Right ventricle myocardium superior (tissue), 1 donor: Measurements from ENCODE around the gene PLEK. TPM values are rescaled to one million over a fixed set of nuclear protein-coding genes. Genes with fewer than 3 reads are reported as not detected.
A peak's percentile ranks its signal among the peaks of the same experiment; 100 is the strongest.
"Not testable (repeated sequence)": the region's sequence is repeated elsewhere in the genome, so short reads cannot be mapped to it uniquely, and the experiment has no call there.

ENCODE experiments used
- ATAC-seq: fragments of 200-7000 bp; cut with Tn5 transposase; one replicate; pipeline ENCODE4 v1.9.1; 2020; ENCODE audit warnings: mild to moderate bottlenecking; ENCODE audit not compliant: poor library complexity
- DNase-seq: peaks from one replicate; pipeline ENCODE4 v3.0.0-alpha.2; 2020
- intact Hi-C: fragments of 100-400 bp; cut with DNase I; formaldehyde crosslinking; loops from one replicate; pipeline ENCODE4 v1.11.2; 2022
- total RNA-seq: library from RNA; stranded (reverse); fragmentation: NEBNext Ultra II Directional; extraction: Animal tissue kit (Norgen Biotek cat#: 25700); gene quantifications from one replicate; pipeline ENCODE4 v1.2.1, GENCODE V29; 2021
- donor health status: DM: no; HTN: yes; CAD: no; lungs with severe emphysema.

Gene PLEK
- total RNA-seq, 1 donor from 2014 or later, result 4.7 TPM

DNA sequence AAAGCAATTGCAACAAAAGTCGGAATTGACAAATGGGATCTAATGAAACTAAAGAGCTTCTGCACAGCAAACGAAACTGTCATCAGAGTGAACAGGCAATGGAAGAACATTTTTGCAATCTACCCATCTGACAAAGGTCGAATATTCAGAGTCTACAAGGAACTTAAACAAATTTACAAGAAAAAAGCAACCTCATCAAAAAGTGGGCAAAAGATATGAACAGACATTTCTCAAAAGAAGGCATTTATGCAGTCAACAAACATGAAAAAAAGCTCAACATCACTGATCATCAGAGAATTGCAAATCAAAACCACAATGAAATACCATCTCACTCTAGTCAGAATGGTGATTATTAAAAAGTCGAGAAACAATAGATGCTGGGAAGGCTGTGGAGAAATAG, 16.0 kb upstream of the PLEK start:
- intact Hi-C loops, result not testable (repeated sequence)

DNA sequence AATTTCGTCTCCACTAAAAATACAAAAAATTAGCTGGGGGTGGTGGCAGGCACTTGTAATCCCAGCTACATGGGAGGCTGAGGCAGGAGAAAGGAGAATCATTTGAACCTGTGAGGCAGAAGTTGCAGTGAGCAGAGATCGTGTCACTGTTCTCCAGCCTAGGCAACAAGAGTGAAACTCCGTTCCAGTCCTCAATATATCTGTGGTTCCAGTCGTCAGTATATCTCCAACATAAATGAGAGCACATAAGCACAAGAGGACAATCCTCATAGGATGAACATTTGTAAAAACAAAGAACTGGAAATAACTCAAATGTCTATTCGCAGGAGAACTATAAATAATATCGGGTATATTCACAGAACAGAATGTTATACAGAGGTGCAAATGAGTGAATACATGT, 13.1 kb upstream of the PLEK start:
- DNase-seq, result no peak
- intact Hi-C loops, result no loop called here
- ATAC-seq, result no peak

More for the DNA sequence above, 16.0 kb upstream of the PLEK start:
- not testable (repeated sequence) for DNase-seq, ATAC-seq

DNA sequence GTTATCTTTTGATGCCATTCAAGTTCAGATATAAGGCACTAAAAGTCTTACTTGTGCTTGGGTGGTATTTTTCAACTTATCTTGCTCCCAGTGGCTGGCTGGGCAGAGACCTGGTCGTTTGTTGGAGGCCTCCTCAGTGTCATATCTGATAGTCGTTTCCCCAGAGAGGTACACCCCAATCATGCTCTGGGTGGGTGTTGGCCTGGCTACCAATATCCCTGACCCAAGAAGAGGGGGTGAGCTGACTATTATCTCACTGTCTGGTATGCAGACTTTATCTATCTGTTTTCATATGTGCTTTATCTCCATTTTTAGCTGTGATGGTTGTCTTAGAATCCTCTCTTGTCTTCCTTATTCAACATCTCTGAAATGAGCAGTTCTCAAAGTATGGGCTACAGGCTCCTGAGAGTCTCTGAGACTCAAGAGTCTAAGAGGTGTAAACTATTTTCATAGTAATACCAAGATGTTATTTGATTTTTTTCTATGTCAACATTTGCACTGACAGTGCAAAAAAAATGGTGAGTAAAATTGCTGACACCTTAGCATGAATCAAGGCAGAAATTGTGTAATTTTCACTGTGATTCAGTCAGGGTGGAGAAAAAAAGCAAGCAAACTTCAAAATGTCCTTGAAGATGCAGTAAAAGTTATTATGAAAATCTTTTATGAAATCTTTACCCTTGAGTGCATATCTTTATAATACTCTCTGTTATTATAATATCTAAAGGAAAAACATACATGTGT, 12.3 kb upstream of the PLEK start:
- intact Hi-C loops, result no loop called here
- ATAC-seq (no peak), DNase-seq (no peak)

DNA sequence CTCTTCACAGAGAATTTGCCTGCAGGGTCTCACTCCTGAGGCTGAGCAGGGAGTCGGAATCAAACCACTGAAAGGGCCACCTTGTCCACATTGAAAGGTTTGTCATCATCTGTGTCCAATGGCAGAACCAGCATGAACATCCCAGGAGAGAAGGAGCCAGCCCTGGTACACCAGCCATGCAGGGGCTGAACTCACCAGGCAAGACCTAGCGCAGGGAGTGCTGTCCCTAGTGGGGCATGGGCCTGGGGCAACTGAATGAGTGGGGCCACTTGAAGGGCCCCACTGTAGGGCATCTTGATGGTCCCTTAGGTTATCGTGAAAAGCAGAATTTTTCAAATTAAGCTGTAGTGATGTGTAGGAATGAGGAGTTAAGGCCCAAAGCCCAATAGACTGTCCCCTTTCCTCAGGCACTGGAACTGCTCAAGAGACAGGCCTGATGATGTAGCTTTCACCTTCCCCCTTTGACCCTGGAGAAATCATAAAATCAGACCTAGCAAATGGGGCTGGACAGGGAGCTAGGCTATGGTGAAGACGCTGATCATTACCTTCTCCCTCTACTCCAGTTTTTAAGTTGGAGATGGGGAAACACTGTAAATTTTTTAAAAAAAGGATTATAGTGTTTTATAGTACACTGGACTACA, 8.4 kb upstream of the PLEK start:
- intact Hi-C loops, result no loop called here
- DNase-seq, result no peak
- ATAC-seq, result no peak

DNA sequence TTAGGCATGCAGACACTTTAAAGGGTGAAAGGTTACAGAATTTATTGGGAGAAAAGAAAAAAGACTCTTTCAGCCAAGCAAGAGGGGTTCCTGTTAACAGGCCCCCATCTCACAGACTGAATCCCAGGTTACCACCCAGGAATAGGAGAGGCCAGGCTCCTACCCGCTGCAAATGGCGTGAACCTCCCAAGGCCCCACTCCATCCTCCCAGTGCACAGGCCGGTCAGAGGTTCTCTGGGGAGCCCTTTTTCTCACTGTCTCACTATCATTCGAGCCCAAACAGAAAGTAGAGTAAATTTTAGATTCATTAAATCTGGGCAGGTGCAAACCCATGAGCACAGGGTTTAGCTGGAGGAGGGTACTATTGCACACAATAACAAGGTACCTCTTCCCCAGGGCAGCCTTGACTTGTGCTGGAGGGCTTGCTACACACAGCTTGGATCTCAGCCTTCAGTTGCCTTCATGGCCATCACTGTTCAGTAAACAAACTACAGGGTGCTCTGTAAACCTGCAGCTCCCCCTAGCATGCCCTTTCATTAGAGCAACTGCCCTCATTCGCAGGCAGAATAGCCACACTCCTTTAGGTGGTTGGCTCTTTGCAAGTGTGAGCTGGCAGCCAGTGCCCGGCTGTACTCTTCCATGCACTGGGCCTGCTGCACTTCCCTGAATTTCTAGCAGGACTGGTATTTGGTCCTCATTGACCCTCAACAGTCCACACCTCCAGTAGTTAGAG, 7.3 kb upstream of the PLEK start:
- intact Hi-C loops, result no loop called here
- DNase-seq, result peak; percentile 50
- peak; percentile 82 for ATAC-seq

DNA sequence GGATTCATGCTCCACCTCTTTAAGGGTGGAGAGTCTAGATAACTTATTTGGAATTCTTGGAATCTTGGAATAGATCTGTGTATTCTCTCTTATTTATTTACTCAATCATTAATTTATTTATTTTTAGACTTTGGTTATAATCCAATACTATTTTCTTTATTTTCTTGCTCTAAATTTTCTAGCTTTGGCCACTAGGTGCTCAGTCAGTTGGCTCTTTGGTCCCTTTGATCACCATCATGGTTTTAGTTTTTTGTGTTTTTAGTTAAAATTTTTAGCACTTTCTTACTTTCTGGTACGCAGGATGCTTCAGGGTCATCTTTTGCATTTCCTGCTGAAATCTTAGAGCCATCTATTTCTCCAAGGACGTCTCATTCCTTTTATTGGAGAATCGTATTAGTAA, 5.2 kb upstream of the PLEK start:
- intact Hi-C loops, result loop anchor here (5.0 kb wide), 1 partner anchor 82 kb away; no protein-coding TSS in a partner anchor
- ATAC-seq, result no peak

DNA sequence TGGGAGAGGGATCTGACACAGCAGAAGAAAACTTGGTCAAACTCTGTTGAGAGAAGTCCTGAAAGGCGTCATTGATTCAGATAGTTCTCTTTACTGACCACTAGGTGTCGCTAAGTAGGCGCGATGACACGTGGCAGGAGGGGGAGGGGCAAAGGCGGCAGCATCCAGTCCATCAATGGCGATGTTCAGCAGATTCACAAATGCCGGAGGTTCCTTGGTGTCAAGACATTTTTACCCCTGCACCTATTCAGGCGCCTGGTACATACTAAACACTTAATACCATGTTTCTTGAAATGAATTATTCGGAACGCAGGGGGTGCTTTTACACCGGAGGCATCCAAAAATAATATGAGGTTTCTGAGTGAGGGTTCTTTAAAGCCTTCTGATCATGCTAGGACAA, 3.0 kb upstream of the PLEK start:
- ATAC-seq (peak; percentile 86), DNase-seq (peak; percentile 87)
- intact Hi-C loops, result loop anchor here (5.0 kb wide), 1 partner anchor 80 kb away; no protein-coding TSS in a partner anchor

More for the DNA sequence above, 5.2 kb upstream of the PLEK start:
- DNase-seq, result no peak

DNA sequence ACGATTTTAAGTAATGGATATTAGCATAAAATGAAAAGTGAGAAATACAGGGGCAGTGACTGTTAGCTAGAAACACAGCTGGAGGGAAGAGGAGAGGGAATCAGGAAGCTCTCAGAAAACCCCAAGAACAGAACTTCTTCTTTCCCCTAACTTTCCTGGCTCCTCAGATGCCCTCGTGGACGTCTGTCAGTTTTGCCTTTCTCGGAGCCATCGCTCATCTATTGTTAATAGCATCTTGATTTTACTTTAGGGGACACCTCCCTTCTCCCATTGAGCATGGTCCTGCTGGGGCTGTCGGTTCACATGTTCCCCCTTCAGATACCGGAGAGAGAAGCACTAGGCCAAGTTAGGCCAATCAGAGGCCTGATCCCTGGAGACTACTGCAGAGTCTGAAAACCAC, 2.3 kb upstream of the PLEK start:
- intact Hi-C loops, result loop anchor here (5.0 kb wide), 1 partner anchor 80 kb away; no protein-coding TSS in a partner anchor
- DNase-seq, result no peak
- no peak for ATAC-seq

DNA sequence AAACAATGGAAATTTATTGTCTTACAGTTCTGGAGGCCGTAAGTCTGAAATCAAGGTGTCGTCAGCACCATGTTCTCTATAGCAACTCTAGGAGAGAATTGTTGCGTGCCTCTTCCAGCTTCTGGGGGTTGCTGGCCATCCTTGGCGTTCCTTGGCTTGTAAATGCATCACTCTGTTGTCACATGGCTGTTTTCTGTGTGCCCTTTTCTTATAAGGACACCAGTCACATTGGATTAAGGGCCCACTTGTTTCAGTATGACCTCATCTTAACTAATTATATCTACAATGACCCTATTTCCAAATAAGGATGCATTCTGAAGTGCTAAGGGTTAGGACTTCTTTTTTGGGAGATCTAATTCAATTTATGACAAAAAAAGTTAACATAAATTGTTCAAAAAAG, 1.4 kb upstream of the PLEK start:
- intact Hi-C loops, result loop anchor here (5.0 kb wide), 1 partner anchor 79 kb away; no protein-coding TSS in a partner anchor
- no peak for ATAC-seq
- DNase-seq, result no peak

DNA sequence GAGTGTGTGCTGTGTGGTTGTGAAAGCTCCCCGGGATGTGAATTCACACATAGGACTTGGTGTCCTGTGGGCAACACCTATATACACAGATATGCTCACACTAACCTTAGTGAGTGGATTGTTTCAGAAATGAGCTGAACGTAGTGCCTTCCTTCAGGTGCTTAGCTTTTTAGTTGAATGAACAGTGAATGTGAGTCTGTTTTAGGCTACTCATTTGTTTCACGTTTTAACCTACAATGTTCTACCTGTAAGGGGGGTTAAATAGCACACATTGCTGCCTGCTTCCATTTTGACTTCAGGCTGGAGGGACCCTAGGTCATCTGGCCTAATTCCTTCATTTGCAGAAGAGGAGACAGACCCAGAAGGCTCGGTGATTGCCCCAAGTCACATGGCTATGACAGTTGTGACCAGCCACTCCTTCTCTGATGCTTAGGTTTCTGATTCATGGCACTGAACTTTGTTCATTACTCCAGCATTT, 1.0 kb downstream of the PLEK start:
- ATAC-seq, result no peak

DNA sequence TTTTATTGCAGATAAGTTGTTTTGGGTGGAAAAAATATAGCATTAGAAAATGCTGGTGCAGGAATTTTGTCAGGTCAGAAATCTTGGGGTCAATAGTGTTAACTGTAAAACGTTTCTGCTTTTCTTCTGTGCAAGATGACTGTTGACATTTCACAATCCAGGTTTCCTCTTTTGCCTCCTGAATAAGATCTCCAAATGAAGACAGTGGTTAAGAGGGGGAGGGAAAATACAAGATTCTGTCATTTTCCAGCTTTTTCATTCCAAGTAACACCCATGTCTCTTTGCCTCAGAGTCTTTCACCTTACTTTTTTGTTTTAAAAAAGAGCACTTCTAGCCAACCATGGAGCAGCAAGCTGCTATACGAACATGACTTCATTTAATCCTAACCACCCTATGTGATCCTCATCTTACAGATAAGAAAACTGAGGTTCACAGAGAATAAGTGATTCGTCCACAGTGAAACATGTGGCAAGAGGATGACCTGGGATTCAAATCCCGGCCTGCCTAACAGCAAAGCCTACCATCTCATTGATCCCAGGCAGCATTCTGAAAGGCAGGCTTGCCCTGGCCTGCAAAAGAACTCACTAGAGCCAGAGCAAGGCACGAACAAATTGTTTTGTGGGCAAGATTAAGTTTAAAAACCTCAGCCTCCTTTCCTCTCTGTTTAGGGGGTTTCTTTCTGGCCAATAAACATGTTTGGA, 3.0 kb downstream of the PLEK start:
- DNase-seq, result no peak
- intact Hi-C loops, result loop anchor here (5.0 kb wide), 1 partner anchor 246 kb away; no protein-coding TSS in a partner anchor
- ATAC-seq, result peak; percentile 48

More for the DNA sequence above, 1.0 kb downstream of the PLEK start:
- intact Hi-C loops, result loop anchor here (5.0 kb wide), 1 partner anchor 244 kb away; no protein-coding TSS in a partner anchor
- DNase-seq, result no peak

DNA sequence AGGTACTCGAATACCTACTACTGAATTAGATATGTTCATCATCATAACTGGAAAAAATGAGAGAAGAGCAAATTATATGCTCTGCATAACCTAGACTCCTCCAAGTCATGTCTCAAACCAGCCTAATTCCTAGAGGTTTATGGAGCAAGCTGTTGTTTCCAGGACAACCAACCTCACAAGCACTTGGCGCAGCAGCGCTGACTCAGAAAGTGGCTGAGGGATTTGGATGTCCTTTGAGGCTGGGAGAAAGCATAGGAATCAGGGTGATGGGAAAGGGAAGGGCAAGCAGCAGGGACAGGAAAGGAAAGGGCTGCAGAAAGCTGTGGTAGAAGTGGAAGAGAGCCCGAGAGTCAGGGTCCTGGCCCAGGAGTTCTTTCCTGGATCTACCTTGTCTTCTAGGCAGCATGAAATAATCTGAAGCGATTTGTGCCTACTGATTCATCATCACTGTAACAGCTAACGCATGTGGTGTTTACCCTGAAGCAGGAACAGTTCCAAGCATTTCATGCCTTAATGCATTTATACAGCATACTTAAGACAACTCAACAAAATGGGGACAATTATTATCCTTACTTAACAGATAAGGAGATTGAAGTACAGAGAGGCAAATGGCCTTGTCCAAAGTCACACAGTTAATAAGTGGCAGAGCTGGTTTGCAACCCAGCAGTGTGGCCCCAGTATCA, 3.7 kb downstream of the PLEK start:
- ATAC-seq (no peak), DNase-seq (no peak)
- intact Hi-C loops, result loop anchor here (5.0 kb wide), 1 partner anchor 246 kb away; no protein-coding TSS in a partner anchor

DNA sequence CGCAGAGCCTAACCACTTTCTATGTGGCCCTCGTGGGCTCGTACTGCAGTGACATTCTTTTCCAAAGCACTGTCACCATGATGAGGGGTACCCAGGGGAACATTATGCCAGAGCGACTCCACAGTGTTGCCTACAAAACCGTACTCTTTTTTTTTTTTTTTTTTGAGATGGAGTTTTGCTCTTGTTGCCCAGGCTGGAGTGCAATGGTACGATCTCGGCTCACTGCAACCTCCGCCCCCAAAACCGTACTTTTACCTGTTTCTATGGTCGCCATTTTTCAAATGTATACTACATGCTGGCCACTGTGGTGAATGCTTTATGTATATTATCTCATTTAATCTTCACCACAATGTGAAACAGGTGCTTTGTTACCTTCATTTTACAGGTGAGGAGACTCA, 4.3 kb downstream of the PLEK start:
- no peak for ATAC-seq
- intact Hi-C loops, result loop anchor here (5.0 kb wide), 1 partner anchor 247 kb away; no protein-coding TSS in a partner anchor
- no peak for DNase-seq

DNA sequence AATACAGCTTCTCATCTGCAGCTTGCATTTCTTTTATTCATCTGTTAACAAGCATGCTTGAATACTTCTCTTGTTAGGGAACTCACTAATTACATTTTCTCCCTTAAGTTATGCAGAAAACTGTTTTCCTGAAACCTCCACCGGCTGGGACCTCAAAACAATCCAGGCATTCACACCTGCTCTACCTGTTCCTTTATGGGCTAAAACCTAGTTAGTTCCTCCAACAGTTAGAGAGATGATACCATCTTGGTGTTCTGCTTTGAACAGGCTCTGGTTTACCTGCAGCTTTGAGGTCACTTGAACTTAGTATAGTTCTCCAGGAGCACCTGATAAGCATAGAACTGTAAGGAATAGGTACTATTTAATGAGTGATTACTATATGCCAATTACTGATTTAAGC, 6.1 kb downstream of the PLEK start:
- ATAC-seq, result no peak
- intact Hi-C loops, result no loop called here

DNA sequence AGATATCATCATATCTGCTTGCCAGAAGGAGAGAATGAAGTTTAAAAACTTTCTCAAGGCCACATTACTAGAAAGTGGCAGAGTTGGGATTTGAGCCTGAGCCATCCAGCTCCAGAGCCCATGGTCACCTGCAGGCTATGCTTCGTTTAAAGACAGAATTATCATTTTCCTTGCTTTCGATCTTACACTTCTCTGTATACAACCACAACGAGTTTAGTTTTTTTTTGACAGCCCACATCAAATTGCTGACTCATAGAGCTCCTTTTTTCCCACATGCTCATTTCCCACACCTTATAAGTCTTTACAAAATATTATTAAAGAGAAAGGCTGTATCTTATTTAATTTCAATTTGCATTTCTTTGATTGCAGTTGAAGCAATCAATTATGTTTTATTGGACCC, 6.5 kb downstream of the PLEK start:
- intact Hi-C loops, result no loop called here
- DNase-seq, result no peak
- no peak for ATAC-seq

More for the DNA sequence above, 6.1 kb downstream of the PLEK start:
- DNase-seq, result no peak

DNA sequence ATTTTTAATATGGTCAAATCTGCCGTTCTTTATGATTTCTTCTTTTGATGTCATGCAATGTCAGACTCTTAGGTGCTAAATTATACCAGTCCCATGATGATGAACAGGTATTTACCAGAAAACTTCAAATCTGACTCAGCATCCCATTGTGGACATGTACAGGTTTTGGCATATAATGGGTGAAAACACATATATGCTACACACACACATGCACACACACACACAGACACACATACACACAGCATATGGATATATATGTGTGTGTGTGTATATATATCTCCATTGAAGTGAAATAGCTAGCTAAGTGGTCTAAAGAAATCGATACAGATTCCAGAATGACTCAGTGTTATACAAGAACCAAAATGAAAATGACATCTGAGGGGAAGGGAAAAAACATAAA, 7.4 kb downstream of the PLEK start:
- intact Hi-C loops, result no loop called here
- no peak for DNase-seq
- ATAC-seq, result no peak

DNA sequence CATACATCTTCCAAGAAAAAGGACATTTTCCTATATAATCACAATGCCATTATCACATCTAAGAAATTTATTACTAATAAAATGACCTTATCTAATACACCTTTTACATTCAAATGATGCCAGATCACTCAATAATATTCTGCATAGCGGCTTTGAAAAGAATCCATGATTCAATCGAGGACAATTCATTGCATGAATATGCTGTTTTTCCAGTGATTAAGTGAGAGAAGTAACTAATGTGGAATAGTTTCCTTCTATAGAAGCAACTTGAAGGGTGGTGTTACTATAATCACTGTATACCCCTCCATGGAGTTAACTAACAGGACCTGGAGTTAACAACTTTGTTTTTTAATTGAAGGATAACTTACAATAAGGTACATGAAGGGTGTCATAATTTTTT, 9.1 kb downstream of the PLEK start:
- ATAC-seq (no peak), DNase-seq (no peak)
- intact Hi-C loops, result no loop called here

DNA sequence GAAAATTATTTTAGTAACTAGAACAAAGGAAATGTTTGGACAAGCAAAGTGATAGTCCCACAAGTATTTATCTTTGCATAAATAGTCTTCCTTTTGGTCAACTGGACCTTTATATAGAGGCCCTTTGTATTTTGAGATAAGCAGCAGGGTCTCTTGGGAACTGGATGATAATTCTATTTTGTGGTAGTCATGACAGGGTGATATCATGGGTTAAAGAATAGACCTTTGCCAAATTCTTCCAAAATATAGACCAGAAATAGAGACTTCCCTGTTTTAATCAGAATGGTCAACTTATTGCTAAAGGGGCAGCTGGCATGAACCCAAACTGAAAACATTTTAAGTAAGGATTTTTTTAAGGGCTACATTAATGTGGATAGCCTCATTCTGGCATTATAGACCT, 10.5 kb downstream of the PLEK start:
- DNase-seq, result no peak
- intact Hi-C loops, result no loop called here
- no peak for ATAC-seq
